Type B pancreatic cell (in vitro differentiated cells): ENCODE data around the gene ZNF385A. TPM values are rescaled to one million over a fixed set of nuclear protein-coding genes. Genes with fewer than 3 reads are reported as not detected.

ENCODE experiments used
- DNase-seq: peaks from one replicate; pipeline ENCODE4 v3.0.0; 2021; ENCODE audit warnings: mixed read lengths; ENCODE audit not compliant: unreplicated experiment; ENCODE audit errors: extremely low spot score
- H3K27ac Mint-ChIP-seq: 2 replicates; pipeline ENCODE4 v1.8.0; 2021; ENCODE audit warnings: mild to moderate bottlenecking, mixed read lengths
- H3K27me3 Mint-ChIP-seq: 2 replicates; pipeline ENCODE4 v1.8.0; 2021; ENCODE audit warnings: mixed read lengths
- H3K36me3 Mint-ChIP-seq: 2 replicates; pipeline ENCODE4 v1.8.0; 2021; ENCODE audit warnings: mixed read lengths
- H3K4me1 Mint-ChIP-seq: one replicate; pipeline ENCODE4 v1.8.0; 2021; ENCODE audit warnings: mixed read lengths; ENCODE audit not compliant: unreplicated experiment
- H3K4me3 Mint-ChIP-seq: 2 replicates; pipeline ENCODE4 v1.8.0; 2021; ENCODE audit warnings: mild to moderate bottlenecking, mixed read lengths
- H3K9me3 Mint-ChIP-seq: 2 replicates; pipeline ENCODE4 v1.8.0; 2021; ENCODE audit warnings: mixed read lengths
- total RNA-seq: library from RNA; stranded (reverse); gene quantifications from 2 replicates; pipeline ENCODE4 v1.2.1, GENCODE V29; 2021; ENCODE audit warnings: low replicate concordance
- TF ChIP-seq, protein P1 (sequence below): fragments of 200-600 bp; sonication (generic); conservative IDR thresholded peaks from 2 replicates; pipeline ENCODE4 v1.5.0; 2021; ENCODE audit warnings: antibody characterized with exemption, mild to moderate bottlenecking

ZNF385A gene
- total RNA-seq, 1 donor from 2014 or later = 29.5 TPM

- TF ChIP-seq, protein P1, sequence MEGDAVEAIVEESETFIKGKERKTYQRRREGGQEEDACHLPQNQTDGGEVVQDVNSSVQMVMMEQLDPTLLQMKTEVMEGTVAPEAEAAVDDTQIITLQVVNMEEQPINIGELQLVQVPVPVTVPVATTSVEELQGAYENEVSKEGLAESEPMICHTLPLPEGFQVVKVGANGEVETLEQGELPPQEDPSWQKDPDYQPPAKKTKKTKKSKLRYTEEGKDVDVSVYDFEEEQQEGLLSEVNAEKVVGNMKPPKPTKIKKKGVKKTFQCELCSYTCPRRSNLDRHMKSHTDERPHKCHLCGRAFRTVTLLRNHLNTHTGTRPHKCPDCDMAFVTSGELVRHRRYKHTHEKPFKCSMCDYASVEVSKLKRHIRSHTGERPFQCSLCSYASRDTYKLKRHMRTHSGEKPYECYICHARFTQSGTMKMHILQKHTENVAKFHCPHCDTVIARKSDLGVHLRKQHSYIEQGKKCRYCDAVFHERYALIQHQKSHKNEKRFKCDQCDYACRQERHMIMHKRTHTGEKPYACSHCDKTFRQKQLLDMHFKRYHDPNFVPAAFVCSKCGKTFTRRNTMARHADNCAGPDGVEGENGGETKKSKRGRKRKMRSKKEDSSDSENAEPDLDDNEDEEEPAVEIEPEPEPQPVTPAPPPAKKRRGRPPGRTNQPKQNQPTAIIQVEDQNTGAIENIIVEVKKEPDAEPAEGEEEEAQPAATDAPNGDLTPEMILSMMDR = peak; percentile 98
These were observed 14.7 kb upstream of the ZNF385A start for GRCh38 chr12:54398995-54399793.

DNA sequence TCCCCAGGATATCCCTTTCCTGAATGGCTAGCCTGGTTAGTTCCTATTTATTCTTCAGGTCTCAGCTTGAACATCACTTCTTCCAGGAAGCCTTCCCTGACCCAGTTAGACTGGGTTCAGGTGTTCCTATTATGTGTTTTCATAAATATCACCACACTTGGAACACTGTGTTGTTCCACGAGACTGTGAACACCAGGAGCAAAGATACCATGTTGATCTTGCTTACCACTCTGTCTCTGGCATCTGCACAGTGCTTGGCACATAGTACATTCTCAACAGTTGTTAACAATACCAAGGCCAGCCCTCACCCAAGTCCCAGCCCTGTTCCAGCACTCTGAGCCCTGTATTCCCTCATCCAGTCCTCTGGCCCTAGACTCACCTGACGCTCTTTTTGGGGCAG, 13.7 kb upstream of the ZNF385A start:
- H3K27me3 Mint-ChIP-seq = no peaks in the 10 kb centered on the region
- no peak overlapping the region for H3K27ac Mint-ChIP-seq
- H3K36me3 Mint-ChIP-seq = peaks cover 4% of the 10 kb centered on the region
- H3K9me3 Mint-ChIP-seq = no peaks in the 10 kb centered on the region
- no peak overlapping the region for H3K4me3 Mint-ChIP-seq
- TF ChIP-seq, protein P1 = no peak
- no peak for DNase-seq
- peaks cover 8% of the 10 kb centered on the region for H3K4me1 Mint-ChIP-seq

More at GRCh38 chr12:54398995-54399793, 14.7 kb upstream of the ZNF385A start:
- peak; percentile 89 for DNase-seq
- no peak overlapping the region for H3K27ac Mint-ChIP-seq
- H3K9me3 Mint-ChIP-seq = no peaks in the 10 kb centered on the region
- H3K36me3 Mint-ChIP-seq = peaks cover 4% of the 10 kb centered on the region
- H3K4me3 Mint-ChIP-seq = no peak overlapping the region
- H3K27me3 Mint-ChIP-seq = peaks cover under 1% of the 10 kb centered on the region
- peaks cover under 1% of the 10 kb centered on the region for H3K4me1 Mint-ChIP-seq

DNA sequence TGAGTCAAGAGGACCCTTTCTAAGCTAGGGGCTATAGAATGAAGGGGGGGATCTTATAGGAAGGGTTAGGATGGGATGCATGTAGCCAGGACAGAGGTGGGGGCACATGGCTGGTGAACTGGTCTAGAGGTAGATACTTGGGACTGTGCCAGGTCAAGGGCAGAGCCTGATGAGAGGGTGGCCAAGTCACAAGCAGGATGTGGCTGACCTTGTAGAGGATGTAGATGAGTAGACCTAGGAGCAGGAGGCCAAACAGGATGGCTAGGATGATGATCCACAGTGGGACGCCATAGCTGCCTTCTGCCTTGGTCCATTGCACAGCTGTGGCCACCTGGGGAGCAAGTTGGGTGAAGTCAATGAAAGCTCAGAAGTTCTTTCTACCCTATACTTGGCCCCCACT, 12.6 kb upstream of the ZNF385A start:
- TF ChIP-seq, protein P1 = no peak
- DNase-seq = no peak
- Mint-ChIP-seq H3K4me1 (peaks cover 16% of the 10 kb centered on the region), H3K27ac (no peak overlapping the region), H3K9me3 (no peaks in the 10 kb centered on the region), H3K4me3 (no peak overlapping the region), H3K36me3 (peaks cover 4% of the 10 kb centered on the region), H3K27me3 (no peaks in the 10 kb centered on the region)

- no peak for DNase-seq
- Mint-ChIP-seq H3K27ac (no peak overlapping the region), H3K4me3 (no peak overlapping the region), H3K27me3 (no peaks in the 10 kb centered on the region), H3K36me3 (peaks cover 4% of the 10 kb centered on the region), H3K9me3 (no peaks in the 10 kb centered on the region), H3K4me1 (peaks cover 21% of the 10 kb centered on the region)
- TF ChIP-seq, protein P1 = no peak
These were observed 11.0 kb upstream of the ZNF385A start for GRCh38 chr12:54395545-54395944.

DNA sequence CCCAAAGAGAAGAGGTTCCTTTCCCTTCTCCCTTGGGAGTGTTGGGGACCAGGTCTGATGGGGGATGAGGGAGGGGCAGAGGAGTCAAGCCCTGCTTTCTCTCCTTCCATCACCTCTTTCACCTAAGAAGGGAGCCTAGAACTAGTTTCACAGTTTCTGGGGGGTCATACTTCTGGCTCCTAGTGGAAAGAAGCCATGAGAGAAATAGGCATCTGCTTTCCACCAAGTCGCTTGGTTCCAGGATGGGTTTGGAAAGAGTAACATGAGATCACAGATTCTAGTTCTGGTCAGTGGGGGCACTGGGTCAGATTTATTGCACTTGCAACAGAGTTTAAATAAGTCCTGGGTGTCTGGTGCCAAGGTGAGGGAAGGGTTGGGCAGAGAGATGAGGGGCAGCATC, 10.5 kb upstream of the ZNF385A start:
- Mint-ChIP-seq H3K36me3 (peaks cover 4% of the 10 kb centered on the region), H3K27me3 (no peaks in the 10 kb centered on the region), H3K4me3 (no peak overlapping the region), H3K27ac (no peak overlapping the region), H3K9me3 (no peaks in the 10 kb centered on the region), H3K4me1 (peaks cover 24% of the 10 kb centered on the region)
- TF ChIP-seq, protein P1 = no peak
- DNase-seq = no peak
